Measurements from ENCODE around the gene LZTFL1.

GRCh38 chr3:45868213-45868612, 26.3 kb upstream of the LZTFL1 start:
- TF ChIP-seq CTCF (conservative IDR thresholded peaks at IDR 0.05 in 1 of 2, IDR thresholded peaks at IDR 0.05 in 1 of 2; ENCODE audit: extremely low read depth in 1 of 2, insufficient read depth in 1 of 2, low read depth in 1 of 2, low read length in 2 of 2) (no peak), EZH2 (IDR thresholded peaks at IDR 0.05; ENCODE audit: borderline replicate concordance, low read length) (no peak)

Data from mammary epithelial cell (primary cell).